Dermis blood vessel endothelial cell (primary cell): ENCODE data around the gene SPIRE2. TPM values are rescaled to one million over a fixed set of nuclear protein-coding genes. Genes with fewer than 3 reads are reported as not detected.
"Not testable (repeated sequence)": the region's sequence is repeated elsewhere in the genome, so short reads cannot be mapped to it uniquely, and the experiment has no call there.

Source experiments
- DNase-seq: peaks from one replicate; pipeline ENCODE4 v3.0.0; 2010
- total RNA-seq: library from RNA; depleted of rRNA; stranded (reverse); fragments of >200 nt; gene quantifications from 2 replicates; pipeline ENCODE4 v1.2.3, GENCODE V29; 2014

Gene SPIRE2
- total RNA-seq, 1 donor from 2014 or later = 2.7 TPM

- DNase-seq = no peak
These were observed 70.1 kb downstream of the SPIRE2 start for GRCh38 chr16:89898201-89898967.

- no peak for DNase-seq
These were observed 71.7 kb downstream of the SPIRE2 start for GRCh38 chr16:89899879-89900481.

GRCh38 chr16:89900885-89901284, 72.6 kb downstream of the SPIRE2 start:
- no peak for DNase-seq

- no peak for DNase-seq
These were observed 74.7 kb downstream of the SPIRE2 start for GRCh38 chr16:89902980-89903379.

- no peak for DNase-seq
These were observed 75.7 kb downstream of the SPIRE2 start for GRCh38 chr16:89903908-89904515.

GRCh38 chr16:89904606-89905510, 76.6 kb downstream of the SPIRE2 start:
- no peak for DNase-seq

- no peak for DNase-seq
These were observed 77.3 kb downstream of the SPIRE2 start for GRCh38 chr16:89905511-89906139.

- no peak for DNase-seq
These were observed 78.1 kb downstream of the SPIRE2 start for GRCh38 chr16:89906140-89907025.

- DNase-seq = no peak
These were observed 79.0 kb downstream of the SPIRE2 start for GRCh38 chr16:89907055-89907814.

- DNase-seq = no peak
These were observed 80.0 kb downstream of the SPIRE2 start for GRCh38 chr16:89908236-89908635.

- peak; percentile 81 for DNase-seq
These were observed 81.8 kb downstream of the SPIRE2 start for GRCh38 chr16:89909777-89910716.

- DNase-seq = no peak
These were observed 82.6 kb downstream of the SPIRE2 start for GRCh38 chr16:89910717-89911354.

GRCh38 chr16:89911375-89911774, 83.1 kb downstream of the SPIRE2 start:
- DNase-seq = no peak

GRCh38 chr16:89912143-89912542, 83.9 kb downstream of the SPIRE2 start:
- DNase-seq = no peak

- no peak for DNase-seq
These were observed 84.4 kb downstream of the SPIRE2 start for GRCh38 chr16:89912627-89913026.

GRCh38 chr16:89913408-89914387, 85.4 kb downstream of the SPIRE2 start:
- DNase-seq = no peak

GRCh38 chr16:89914642-89915285, 86.5 kb downstream of the SPIRE2 start:
- not testable (repeated sequence) for DNase-seq
